Panc1 (cell line): Measurements from ENCODE around the gene MIA2. TPM values are rescaled to one million over a fixed set of nuclear protein-coding genes. Genes with fewer than 3 reads are reported as not detected.

Experiments used
- ATAC-seq: fragments of 200-7000 bp; cut with Tn5 transposase; 2 replicates; pipeline ENCODE4 v1.9.1; 2020; ENCODE audit warnings: mild to moderate bottlenecking, moderate library complexity
- BruUV-seq: library from RNA; stranded (reverse); fragments of 400-500 nt; replicated peaks from 2 replicates; lab custom pipeline; 2021; lab: Mats Ljungman, UMichigan
- CTCF ChIA-PET: fragments of 300-600 bp; sonication (Branson Sonifier 250); formaldehyde crosslinking; loops from one replicate; lab custom pipeline; 2022; ENCODE audit warnings: antibody characterized with exemption; lab: Charles Lee
- POLR2A ChIA-PET: fragments of 300-600 bp; sonication (Branson Sonifier 250); formaldehyde crosslinking; loops from one replicate; lab custom pipeline; 2022; ENCODE audit warnings: antibody characterized with exemption; lab: Charles Lee
- DNase-seq: peaks from one replicate; pipeline ENCODE4 v3.0.0-alpha.2; 2010; ENCODE audit warnings: low read depth, low spot score
- H3K27ac ChIP-seq: 2 replicates; pipeline ENCODE4 v1.5.1; 2011; ENCODE audit warnings: mild to moderate bottlenecking, low read length, inconsistent platforms
- H3K27me3 ChIP-seq: fragments of 200-500 bp; sonication (Bioruptor generic); 2 replicates; pipeline ENCODE4 v1.6.0; 2014; ENCODE audit warnings: low read length, inconsistent platforms; ENCODE audit not compliant: control insufficient read depth, insufficient read depth
- H3K36me3 ChIP-seq: fragments of 200-500 bp; sonication (Bioruptor generic); 2 replicates; pipeline ENCODE4 v1.5.1; 2014; ENCODE audit warnings: inconsistent platforms, mild to moderate bottlenecking, low read length, moderate library complexity; ENCODE audit not compliant: control insufficient read depth, insufficient read depth
- H3K4me1 ChIP-seq: 2 replicates; pipeline ENCODE4 v1.5.1; 2011; ENCODE audit warnings: inconsistent platforms, mild to moderate bottlenecking, low read length, moderate library complexity; ENCODE audit not compliant: control insufficient read depth, insufficient read depth
- H3K4me3 ChIP-seq, 2 experiments: 2 replicates each; pipeline ENCODE4 v1.5.1; 2011 to 2012; ENCODE audit warnings: low read depth in 2 of 2, low read length in 2 of 2, mild to moderate bottlenecking in 2 of 2, inconsistent platforms in 1 of 2, moderate library complexity in 1 of 2
- H3K9me3 ChIP-seq: fragments of 200-500 bp; sonication (Bioruptor generic); 2 replicates; pipeline ENCODE4 v1.5.1; 2014; ENCODE audit warnings: low read depth, mild to moderate bottlenecking, inconsistent platforms, low read length, moderate library complexity; ENCODE audit not compliant: control insufficient read depth, insufficient read depth
- CTCF ChIP-seq: fragments of 450-650 bp; IDR thresholded peaks from 2 replicates; pipeline ENCODE4 v1.5.1; 2017; ENCODE audit warnings: mild to moderate bottlenecking
- POLR2AphosphoS5 ChIP-seq: IDR thresholded peaks from 2 replicates; pipeline ENCODE4 v1.6.1; 2012; ENCODE audit warnings: mild to moderate bottlenecking, low read depth, low read length, moderate library complexity
- REST ChIP-seq, 2 experiments: IDR thresholded peaks; 2 replicates each; pipeline ENCODE4 v1.6.1; 2011 to 2012; ENCODE audit warnings: low read depth in 2 of 2, control low read depth in 1 of 2, low read length in 1 of 2, mild to moderate bottlenecking in 1 of 2, moderate library complexity in 1 of 2; ENCODE audit not compliant: insufficient read depth in 1 of 2
- SIN3A ChIP-seq: IDR thresholded peaks from 2 replicates; pipeline ENCODE4 v1.6.1; 2012; ENCODE audit warnings: low read depth, mild to moderate bottlenecking, low read length, moderate library complexity, borderline replicate concordance; ENCODE audit not compliant: insufficient read depth
- TCF7L2 ChIP-seq: IDR thresholded peaks from 2 replicates; pipeline ENCODE4 v1.6.1; 2011; ENCODE audit warnings: mild to moderate bottlenecking, low read depth, low read length, inconsistent platforms
- in situ Hi-C: cut with HindIII; loops from 2 replicates; pipeline ENCODE4 v1.10.0; 2016; ENCODE audit warnings: low sequenced_read_pairs, low pct_unique_long_range_greater_than_20kb
- intact Hi-C: fragments of 100-400 bp; cut with micrococcal nuclease; formaldehyde crosslinking; loops from one replicate; pipeline ENCODE4 v1.10.0; 2022; ENCODE audit not compliant: unreplicated experiment
- total RNA-seq: library from RNA; stranded (reverse); gene quantifications from one replicate; pipeline ENCODE4 v1.2.1, GENCODE V29; 2021; ENCODE audit not compliant: unreplicated experiment

Gene MIA2
- total RNA-seq, 1 experiment from 2014 or later = 19.2 TPM

GRCh38 chr14:39434401-39434800, 200.7 kb downstream of the MIA2 start:
- ChIA-PET POLR2A (interaction anchor here (0.6 kb wide), 1 partner anchor 165 kb away, joined by 6 read pairs; no protein-coding TSS in a partner anchor), CTCF (no interaction called here)
- Histone ChIP-seq H3K4me1 (peaks cover 12% of the 10 kb centered on the region), H3K4me3 (no peak overlapping the region), H3K27me3 (no peaks in the 10 kb centered on the region), H3K27ac (no peak overlapping the region), H3K36me3 (no peaks in the 10 kb centered on the region; the same call in 1 of the 2 replicates), H3K9me3 (no peaks in the 10 kb centered on the region)
- intact Hi-C loops (loop anchor here (5.0 kb wide), 2 partner anchors 202 to 327 kb away; partner anchors contain the start of gene MIA2), in situ Hi-C loops (no loop called here)
- ATAC-seq (no peak), DNase-seq (no peak)
- BruUV-seq = no TSS peak
- TF ChIP-seq SIN3A = no peak
- TF ChIP-seq POLR2AphosphoS5 = no peak
- no peak for TF ChIP-seq REST (IDR thresholded peaks at IDR 0.05; ENCODE audit: insufficient read depth in 1 of 2, low read depth in 2 of 2, low read length in 1 of 2)
- TF ChIP-seq CTCF = no peak
- TF ChIP-seq TCF7L2 = no peak

- ChIA-PET CTCF (no interaction called here), POLR2A (no interaction called here)
- intact Hi-C loops (no loop called here), in situ Hi-C loops (no loop called here)
- no peaks in the 10 kb centered on the region for H3K9me3 ChIP-seq
- H3K27ac ChIP-seq = no peak overlapping the region
- no TSS peak for BruUV-seq
- H3K36me3 ChIP-seq = no peaks in the 10 kb centered on the region; the same call in 1 of the 2 replicates
- no peak overlapping the region for H3K4me3 ChIP-seq
- no peaks in the 10 kb centered on the region for H3K27me3 ChIP-seq
- H3K4me1 ChIP-seq = peaks cover 7% of the 10 kb centered on the region
- TF ChIP-seq POLR2AphosphoS5 (no peak), TCF7L2 (no peak), CTCF (no peak), SIN3A (no peak), REST (IDR thresholded peaks at IDR 0.05; ENCODE audit: insufficient read depth in 1 of 2, low read depth in 2 of 2, low read length in 1 of 2) (no peak)
- no peak for DNase-seq
- no peak for ATAC-seq
These were observed 201.5 kb downstream of the MIA2 start for GRCh38 chr14:39435241-39435640.
